Measurements from ENCODE around the gene DHRSX. TPM values are rescaled to one million over a fixed set of nuclear protein-coding genes. Genes with fewer than 3 reads are reported as not detected.
A peak's percentile ranks its signal among the peaks of the same experiment; 100 is the strongest.
"Not testable (repeated sequence)": the region's sequence is repeated elsewhere in the genome, so short reads cannot be mapped to it uniquely, and the experiment has no call there.

Gene DHRSX
- polyA plus RNA-seq, 3 donors from 2014 or later: 20.0 to 36.4 (median 23.2) TPM

DNA sequence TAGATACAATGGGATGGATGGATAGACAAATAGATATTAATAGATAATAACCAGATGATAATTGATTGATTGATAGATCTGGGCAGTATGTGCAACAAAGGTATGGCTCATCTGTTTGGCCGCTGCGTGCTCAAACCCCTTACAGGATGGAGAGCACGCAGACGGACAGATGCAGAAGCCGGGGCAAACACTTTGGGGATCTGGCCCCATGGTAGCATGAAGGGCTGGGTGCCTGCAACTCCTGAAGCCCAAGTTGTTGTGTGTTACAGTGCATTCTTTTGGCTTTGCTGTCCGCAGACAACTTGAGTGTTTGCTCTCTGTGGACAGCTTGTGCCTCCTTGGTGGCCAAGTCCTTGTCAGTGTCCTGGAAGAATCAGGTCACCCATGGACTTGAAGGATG lies 10.6 kb upstream of the DHRSX start:
- no peak for DNase-seq
- Mint-ChIP-seq H3K27ac (no peak overlapping the region), H3K4me3 (no peak overlapping the region)

DNA sequence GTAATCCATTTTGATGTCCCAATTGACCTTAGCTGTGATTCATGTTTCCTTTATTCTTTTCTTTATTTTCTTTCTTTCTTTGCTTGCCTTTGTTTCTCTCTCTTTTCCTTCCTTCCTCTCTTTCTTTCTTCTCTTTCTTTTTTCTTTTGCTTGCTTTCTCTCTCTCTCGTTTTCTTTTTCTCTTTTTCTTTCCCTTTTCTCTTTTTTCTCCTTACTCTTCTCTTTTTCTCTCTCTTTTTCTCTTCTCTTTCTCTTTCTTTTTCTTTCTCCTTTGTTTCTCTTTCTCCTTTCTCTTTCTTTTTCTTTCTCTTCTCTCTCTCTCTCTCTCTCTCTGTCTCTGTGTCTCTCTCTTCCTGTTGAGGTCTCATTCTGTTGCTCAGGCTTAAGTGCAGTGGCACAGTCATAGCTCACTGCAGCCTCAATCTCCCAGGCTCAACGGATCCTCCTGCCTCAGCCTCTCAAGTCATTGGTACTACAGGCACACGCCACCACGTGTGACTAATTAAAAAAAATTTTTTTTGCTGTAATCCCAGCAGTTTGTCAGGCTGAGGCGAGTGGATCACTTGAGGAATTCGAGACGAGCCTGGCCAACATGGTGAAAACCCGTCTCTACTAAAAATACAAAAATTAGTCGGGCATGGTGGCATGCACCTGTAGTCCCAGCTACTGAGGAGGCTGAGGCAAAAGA lies 8.0 kb upstream of the DHRSX start:
- H3K27ac Mint-ChIP-seq: no peak overlapping the region
- DNase-seq: no peak
- H3K4me3 Mint-ChIP-seq: no peak overlapping the region
- H3K27me3 Mint-ChIP-seq (ENCODE audit: low read depth in 3 of 3): peaks cover 0 to 5% (median 4%) of the 10 kb centered on the region in 3 donors
- H3K4me1 Mint-ChIP-seq: no peaks in the 10 kb centered on the region
- H3K36me3 Mint-ChIP-seq: no peaks in the 10 kb centered on the region
- H3K9me3 Mint-ChIP-seq: no peaks in the 10 kb centered on the region

More for the DNA sequence above, 10.6 kb upstream of the DHRSX start:
- Mint-ChIP-seq H3K27me3 (ENCODE audit: low read depth in 3 of 3) (peaks cover 0 to 5% (median 4%) of the 10 kb centered on the region in 3 donors), H3K36me3 (no peaks in the 10 kb centered on the region), H3K9me3 (no peaks in the 10 kb centered on the region), H3K4me1 (no peaks in the 10 kb centered on the region)

DNA sequence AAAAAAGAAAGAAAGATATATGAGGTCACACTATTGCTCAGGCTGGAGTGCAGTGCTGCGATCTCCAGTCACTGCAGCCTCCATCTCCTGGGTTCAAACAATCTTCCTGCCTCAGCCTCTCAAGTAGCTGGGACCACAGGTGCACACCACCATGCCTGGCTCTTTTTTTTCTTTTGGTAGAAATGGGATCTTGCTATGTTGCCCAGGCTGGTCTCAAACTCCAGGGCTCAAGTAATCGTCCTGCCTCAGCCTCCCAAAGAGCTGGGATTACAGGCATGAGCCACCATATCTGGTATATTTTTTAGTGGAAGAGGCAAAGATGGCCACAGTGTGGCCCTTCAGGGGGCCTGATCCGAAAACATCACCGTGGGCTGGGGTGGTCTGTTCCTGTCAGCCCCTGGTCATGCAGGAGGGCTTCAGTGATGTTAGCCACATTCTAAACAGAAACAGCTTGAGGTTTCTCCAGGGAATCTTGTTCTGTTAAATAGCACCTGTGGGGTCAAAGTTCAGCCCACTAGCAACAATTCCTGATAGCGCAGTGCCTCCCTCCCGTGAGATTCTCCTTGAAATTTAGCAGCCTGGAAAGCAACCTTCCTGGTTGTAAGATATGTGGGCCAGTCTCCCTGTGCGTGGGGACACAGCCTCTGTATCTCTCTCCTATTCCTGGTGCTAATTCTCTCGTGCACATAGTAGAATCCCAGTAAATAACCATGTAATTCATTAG lies 7.3 kb upstream of the DHRSX start:
- peaks cover 0 to 5% (median 4%) of the 10 kb centered on the region in 3 donors for H3K27me3 Mint-ChIP-seq (ENCODE audit: low read depth in 3 of 3)
- H3K27ac Mint-ChIP-seq: no peak overlapping the region

DNA sequence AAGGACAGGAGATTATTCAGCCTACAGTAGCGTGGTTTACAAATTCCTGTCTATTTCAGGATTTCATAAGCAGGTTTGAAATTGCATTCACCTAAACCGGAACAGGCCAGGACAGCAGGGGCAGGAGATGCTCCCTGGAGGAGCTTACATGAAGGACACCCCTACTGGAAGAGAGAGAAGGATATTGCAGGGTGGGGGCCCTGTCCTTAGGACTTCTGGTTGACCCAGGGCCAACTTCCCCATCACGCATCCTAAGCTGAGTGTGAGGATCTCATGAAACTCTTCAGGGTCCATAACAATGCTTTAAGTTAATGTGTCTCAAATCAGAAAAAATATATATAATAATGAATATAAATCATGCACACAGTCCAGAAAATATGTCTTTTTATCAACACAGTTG lies 6.4 kb upstream of the DHRSX start:
- no peak for DNase-seq
- Mint-ChIP-seq H3K4me1 (no peaks in the 10 kb centered on the region), H3K36me3 (no peaks in the 10 kb centered on the region), H3K27ac (no peak overlapping the region), H3K27me3 (ENCODE audit: low read depth in 3 of 3) (peaks cover 0 to 6% (median 5%) of the 10 kb centered on the region in 3 donors), H3K4me3 (no peak overlapping the region), H3K9me3 (no peaks in the 10 kb centered on the region)

More for the DNA sequence above, 7.3 kb upstream of the DHRSX start:
- DNase-seq: no peak
- H3K36me3 Mint-ChIP-seq: no peaks in the 10 kb centered on the region
- H3K9me3 Mint-ChIP-seq: no peaks in the 10 kb centered on the region
- H3K4me1 Mint-ChIP-seq: no peaks in the 10 kb centered on the region
- no peak overlapping the region for H3K4me3 Mint-ChIP-seq

DNA sequence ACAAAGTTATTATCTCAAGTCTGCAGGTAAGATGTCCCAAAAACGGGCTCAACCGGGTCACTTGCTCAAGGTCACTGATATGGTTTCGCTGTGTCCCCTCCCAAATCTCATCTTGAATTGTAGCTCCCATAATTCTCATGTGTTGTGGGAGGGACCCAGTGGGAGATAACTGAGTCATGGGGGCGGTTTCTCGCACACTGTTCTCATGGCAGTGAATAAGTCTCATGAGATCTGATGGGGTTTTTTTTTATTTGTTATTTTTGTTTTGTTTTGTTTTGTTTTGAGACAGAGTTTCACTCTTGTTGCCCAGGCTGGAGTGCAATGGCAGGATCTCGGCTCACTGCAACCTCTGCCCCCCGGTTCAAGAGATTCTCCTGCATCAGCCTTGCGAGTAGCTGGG lies 4.6 kb upstream of the DHRSX start:
- H3K36me3 Mint-ChIP-seq; H3K27me3 Mint-ChIP-seq (ENCODE audit: low read depth in 3 of 3); DNase-seq; H3K4me1 Mint-ChIP-seq; H3K9me3 Mint-ChIP-seq; H3K4me3 Mint-ChIP-seq: not testable (repeated sequence)
- H3K27ac Mint-ChIP-seq: peak overlapping the region in 2 of 6 donors; percentile 20 to 26

DNA sequence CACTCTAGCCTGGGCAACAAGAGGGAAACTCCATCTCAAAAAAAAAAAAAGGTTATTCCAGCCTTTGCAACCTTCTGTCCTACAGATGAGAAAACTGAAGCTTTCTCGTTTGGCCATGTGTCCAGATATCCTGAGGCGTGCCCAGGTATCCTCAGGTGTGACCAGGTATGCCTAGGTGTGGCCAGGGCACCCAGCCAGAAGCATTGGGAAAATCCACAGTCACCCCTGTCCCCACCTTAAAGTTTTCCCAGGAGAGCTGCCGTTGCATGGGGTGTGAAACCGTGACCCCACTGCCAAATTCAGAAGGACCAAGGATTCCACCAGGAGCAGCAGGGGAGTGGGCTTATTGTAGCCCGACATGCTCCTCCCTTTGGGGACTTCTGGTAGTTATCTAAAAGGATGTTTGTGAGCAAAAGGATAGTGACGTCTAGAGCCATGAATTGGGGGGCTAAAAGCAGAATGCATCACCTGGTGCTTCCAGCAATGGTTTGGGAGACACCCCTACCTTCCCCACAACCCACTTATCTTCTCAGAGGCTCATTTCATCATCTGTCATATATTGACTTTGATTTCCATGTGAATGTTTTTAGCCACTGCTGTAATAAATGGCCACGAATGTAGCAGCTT lies 4.0 kb upstream of the DHRSX start:
- Mint-ChIP-seq H3K4me1 (peaks cover 2 to 4% of the 10 kb centered on the region in 2 donors), H3K36me3 (no peaks in the 10 kb centered on the region), H3K27ac (peak overlapping the region in 2 of 6 donors; percentile 20 to 26), H3K4me3 (no peak overlapping the region), H3K9me3 (no peaks in the 10 kb centered on the region), H3K27me3 (ENCODE audit: low read depth in 3 of 3) (peaks cover 0 to 10% (median 6%) of the 10 kb centered on the region in 3 donors)
- no peak for DNase-seq

DNA sequence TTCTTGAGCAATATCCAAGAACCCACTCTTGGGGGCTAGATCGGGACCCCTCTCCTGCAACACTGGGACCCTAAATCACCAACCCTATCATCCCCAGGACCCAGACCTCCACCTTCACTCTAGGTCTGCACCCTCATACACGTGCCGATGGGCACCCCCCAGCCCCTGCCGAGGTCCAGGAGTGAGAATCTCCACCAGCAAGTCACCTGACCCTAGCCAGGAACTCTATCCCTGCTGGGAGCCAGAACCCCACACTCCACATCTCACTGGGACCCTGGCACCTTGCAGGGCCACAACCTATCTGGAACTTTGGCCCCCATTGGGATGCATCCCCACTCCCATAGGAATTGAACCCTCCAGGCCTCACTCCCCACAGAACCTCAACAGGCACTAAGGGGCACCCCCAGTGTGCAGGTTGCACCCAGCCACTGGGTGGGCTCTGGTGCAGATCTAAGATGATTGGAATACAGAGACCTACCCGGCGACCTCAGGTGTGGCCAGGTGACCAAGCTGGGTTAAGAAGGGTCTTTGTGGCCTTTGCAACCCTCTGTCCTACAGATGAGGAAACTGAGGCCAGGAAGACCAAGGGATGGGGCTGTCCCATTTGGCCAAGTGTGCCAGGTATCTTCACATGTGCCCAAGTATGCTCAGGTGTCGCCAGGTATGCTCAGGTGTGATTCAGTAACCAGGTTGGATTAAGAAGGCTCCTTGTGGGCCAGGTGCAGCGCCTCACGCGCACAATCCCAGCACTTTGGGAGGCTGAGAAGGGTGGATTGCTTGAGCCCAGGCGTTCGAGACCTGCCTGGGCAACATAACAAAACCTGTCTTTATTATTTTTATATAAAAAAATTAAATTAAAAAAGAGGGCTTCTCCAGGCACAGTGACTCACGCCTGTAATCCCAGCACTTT lies 3.1 kb upstream of the DHRSX start:
- H3K27me3 Mint-ChIP-seq (ENCODE audit: low read depth in 3 of 3): peaks cover 0 to 14% (median 9%) of the 10 kb centered on the region in 3 donors
- peaks cover 12 to 13% of the 10 kb centered on the region in 2 donors for H3K4me1 Mint-ChIP-seq
- H3K36me3 Mint-ChIP-seq: no peaks in the 10 kb centered on the region
- DNase-seq: no peak
- H3K27ac Mint-ChIP-seq: peak overlapping the region in 5 of 6 donors; percentile 31 to 66 (median 62)
- no peaks in the 10 kb centered on the region for H3K9me3 Mint-ChIP-seq
- peak overlapping the region in 1 of 5 donors; percentile 16 for H3K4me3 Mint-ChIP-seq

DNA sequence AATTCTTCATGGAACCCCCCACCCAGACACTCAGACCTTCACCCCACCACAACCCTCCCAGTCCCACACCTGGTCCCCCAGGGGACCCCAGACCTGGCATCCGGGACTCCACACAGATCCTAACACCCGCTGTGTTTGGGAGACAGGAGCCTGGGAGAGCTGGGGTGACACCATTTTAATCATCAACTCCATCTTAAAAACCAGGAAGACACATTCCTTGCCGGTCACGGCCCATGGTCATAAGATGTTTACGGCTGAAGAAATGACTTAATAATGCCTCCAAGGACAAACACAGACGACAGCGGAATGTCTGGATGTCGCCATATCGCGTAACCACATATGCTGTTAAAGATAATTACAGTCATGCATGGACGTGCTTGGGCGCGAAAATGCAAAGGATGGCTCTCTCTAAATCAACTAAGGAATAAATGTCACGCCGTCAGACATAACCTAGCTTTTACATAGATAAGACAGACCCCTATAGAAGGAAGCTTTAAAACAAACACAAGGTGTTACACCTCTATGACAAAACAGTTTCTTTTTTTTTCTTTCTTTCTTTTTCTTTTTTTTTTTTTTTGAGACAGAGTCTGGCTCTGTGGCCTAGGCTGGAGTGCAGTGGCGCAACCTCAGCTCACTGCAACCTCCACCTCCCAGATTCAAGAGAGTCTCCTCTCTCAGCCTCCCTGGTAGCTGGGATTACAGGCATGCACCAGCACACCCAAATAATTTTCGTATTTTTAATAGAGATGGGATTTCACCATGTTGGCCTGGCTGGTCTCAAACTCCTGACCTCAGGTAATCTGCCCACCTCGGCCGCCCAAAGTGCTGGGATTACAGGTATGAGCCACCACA lies 2.1 kb upstream of the DHRSX start:
- Mint-ChIP-seq H3K27ac (peak overlapping the region in 4 of 6 donors; percentile 28 to 63 (median 52)), H3K4me3 (peak overlapping the region in 3 of 5 donors; percentile 12 to 39 (median 16)), H3K4me1 (peaks cover 21 to 23% of the 10 kb centered on the region in 2 donors), H3K36me3 (no peaks in the 10 kb centered on the region), H3K27me3 (ENCODE audit: low read depth in 3 of 3) (peaks cover 0 to 13% (median 7%) of the 10 kb centered on the region in 3 donors), H3K9me3 (no peaks in the 10 kb centered on the region)
- DNase-seq: no peak

DNA sequence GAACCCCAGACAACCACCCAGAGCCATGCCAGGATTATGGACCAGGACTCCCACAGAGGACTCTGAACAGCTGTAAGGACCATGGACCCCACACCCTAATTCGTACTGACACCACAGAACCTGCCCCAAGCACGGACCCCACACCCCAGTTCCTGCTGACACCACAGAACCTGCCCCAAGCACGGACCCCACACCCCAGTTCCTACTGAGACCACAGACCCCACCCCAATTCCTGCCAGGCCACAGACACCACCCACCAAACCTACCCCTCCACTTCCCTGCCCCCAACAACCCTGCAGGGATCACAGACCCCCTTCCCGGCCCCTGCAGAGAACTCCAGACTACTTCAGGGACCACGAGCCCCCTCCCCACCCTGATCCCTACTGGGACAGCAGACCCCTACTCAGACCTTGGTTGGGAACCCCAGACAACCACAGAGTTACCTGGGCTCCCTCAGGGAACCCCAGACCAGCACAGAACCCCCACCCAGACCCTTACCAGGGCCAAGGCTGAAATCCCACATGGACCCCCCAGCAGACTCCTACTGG lies 1.4 kb upstream of the DHRSX start:
- H3K36me3 Mint-ChIP-seq: no peaks in the 10 kb centered on the region
- H3K27ac Mint-ChIP-seq: peak overlapping the region in 4 of 6 donors; percentile 63 to 87 (median 78)
- peak overlapping the region; percentile 42 to 84 (median 70) for H3K4me3 Mint-ChIP-seq
- no peak for DNase-seq
- H3K4me1 Mint-ChIP-seq: peaks cover 27 to 28% of the 10 kb centered on the region in 2 donors
- H3K9me3 Mint-ChIP-seq: no peaks in the 10 kb centered on the region
- peaks cover 0 to 13% (median 7%) of the 10 kb centered on the region in 3 donors for H3K27me3 Mint-ChIP-seq (ENCODE audit: low read depth in 3 of 3)

DNA sequence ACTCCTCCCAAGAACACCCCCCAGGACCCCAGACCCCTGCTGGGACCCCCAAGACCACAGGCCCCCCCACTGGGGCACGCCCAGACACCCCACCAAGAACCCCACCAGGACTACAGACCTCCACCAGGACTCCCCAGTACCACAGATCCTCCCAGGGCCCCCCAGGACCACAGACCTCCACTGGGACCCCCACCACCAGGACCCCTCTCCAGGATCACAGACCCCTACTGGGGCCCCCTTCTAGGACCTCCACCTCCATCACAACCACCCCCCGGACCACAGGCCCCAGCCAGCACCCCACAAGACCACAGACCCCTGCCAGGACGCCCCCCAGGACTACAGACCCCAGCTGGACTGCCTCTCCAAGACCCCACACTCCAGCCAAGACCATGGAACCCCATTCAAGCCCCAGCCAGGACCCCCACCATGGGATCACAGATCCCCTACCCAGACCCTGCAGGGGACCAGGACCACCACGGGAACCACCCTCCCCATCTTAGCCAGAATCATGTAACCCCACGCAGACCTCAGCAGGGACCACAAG lies 855 bp upstream of the DHRSX start:
- peak overlapping the region; percentile 42 to 84 (median 70) for H3K4me3 Mint-ChIP-seq
- H3K27me3 Mint-ChIP-seq (ENCODE audit: low read depth in 3 of 3): peaks cover 0 to 13% (median 5%) of the 10 kb centered on the region in 3 donors
- no peak for DNase-seq
- no peaks in the 10 kb centered on the region for H3K9me3 Mint-ChIP-seq
- peaks cover 29 to 32% of the 10 kb centered on the region in 2 donors for H3K4me1 Mint-ChIP-seq
- peak overlapping the region in 5 of 6 donors; percentile 63 to 87 (median 79) for H3K27ac Mint-ChIP-seq
- no peaks in the 10 kb centered on the region for H3K36me3 Mint-ChIP-seq

DNA sequence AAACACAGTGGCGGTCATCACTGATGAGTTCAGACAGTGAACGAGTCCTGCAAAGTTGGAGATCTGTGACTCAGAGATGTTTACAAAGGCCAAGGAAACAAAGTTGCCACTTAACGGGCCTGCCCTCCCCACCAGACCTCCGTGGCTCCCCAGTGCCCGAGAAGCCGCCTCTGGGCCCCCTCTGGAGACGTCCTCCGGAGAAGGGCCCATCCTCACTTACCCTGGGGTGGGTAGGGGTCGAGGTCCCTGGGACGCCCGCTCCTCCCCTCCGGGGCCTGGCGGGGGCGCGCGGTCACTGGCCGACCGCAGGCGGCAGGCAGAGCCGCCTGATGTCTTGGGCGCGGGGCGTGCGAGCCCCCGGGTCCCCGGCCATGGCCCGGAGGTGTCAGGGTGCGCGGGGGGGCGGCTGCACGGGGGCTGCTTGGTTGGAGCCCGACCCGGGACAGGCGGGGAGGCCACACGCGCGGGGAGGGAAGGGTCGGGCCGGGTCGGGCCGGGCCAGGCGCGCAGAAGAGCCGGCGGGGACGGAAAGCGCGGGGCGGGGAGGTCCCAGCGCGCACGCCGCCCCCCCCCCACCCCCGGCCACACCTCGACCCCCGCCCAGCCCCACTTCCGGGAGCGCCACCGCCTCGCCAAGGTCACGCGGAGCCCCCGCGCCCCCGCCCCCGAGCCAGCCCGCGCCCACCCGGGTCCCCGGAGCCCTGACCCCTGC lies 529 bp downstream of the DHRSX start:
- H3K36me3 Mint-ChIP-seq: no peaks in the 10 kb centered on the region
- H3K27me3 Mint-ChIP-seq (ENCODE audit: low read depth in 3 of 3): peaks cover 0 to 13% (median 5%) of the 10 kb centered on the region in 3 donors
- no peaks in the 10 kb centered on the region for H3K9me3 Mint-ChIP-seq
- peaks cover 33 to 38% of the 10 kb centered on the region in 2 donors for H3K4me1 Mint-ChIP-seq
- DNase-seq: peak in 2 of 3 donors; percentile 32 to 41
- peak overlapping the region; percentile 70 to 96 (median 88) for H3K27ac Mint-ChIP-seq
- peak overlapping the region; percentile 84 to 93 (median 86) for H3K4me3 Mint-ChIP-seq

All from immature natural killer cell (primary cell).